ENCODE measurements around the gene TTI1. TPM values are rescaled to one million over a fixed set of nuclear protein-coding genes. Genes with fewer than 3 reads are reported as not detected.
A peak's percentile ranks its signal among the peaks of the same experiment; 100 is the strongest.

The TTI1 gene
- total RNA-seq, 4 donors from 2014 or later: 8.2 to 14.2 (median 10.8) TPM

DNA sequence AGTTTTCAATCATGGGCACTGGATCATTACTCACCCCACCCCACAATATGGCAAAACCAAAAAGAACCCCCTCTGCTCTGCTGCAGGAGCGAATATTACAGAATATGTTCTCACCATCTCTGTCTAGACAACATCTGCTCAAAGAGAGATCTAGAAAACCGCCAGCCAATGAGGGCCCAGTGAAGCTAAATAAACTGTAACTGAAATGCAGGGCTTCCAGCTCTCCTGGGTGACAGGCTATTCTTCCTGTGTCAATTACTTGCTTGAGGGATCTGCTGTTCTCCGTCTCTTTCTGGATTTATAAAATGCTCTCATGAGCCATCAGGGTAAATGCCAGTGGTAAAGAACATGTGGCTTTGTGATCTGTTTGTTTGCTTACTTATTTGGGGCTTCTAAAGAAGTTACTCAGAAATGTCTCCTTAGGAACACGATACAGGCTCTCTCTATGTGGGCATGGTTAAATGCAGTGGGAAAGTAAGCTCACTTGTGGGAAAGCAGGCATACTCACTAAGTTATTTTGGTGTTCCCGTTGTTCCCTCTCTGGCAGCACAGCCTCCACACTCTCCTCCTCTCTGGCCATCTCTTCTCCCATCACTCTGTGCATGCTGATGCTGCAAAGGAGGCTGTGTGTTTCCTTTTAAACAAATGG lies 44.8 kb downstream of the TTI1 start:
- H3K27ac ChIP-seq: peak overlapping the region in 1 of 4 donors; percentile 44
- peaks cover 0 to 55% (median 10%) of the 10 kb centered on the region in 4 donors for H3K4me1 ChIP-seq
- WGBS, 2 donors: 81 to 84% methylated on average over 5 of the region's 5 CpGs

GRCh38 chr20:37987602-37988290 lies 45.5 kb downstream of the TTI1 start:
- H3K9me3 ChIP-seq: no peaks in the 10 kb centered on the region
- H3K4me3 ChIP-seq: no peak overlapping the region
- H3K27ac ChIP-seq: peak overlapping the region in 2 of 4 donors; percentile 13 to 44
- no peak for DNase-seq (ENCODE audit: low spot score in 2 of 2)
- H3K27me3 ChIP-seq: no peaks in the 10 kb centered on the region
- peaks cover 0 to 51% (median 9%) of the 10 kb centered on the region in 4 donors for H3K4me1 ChIP-seq
- peaks cover 0 to 61% (median 0%) of the 10 kb centered on the region in 3 donors for H3K36me3 ChIP-seq
- TF ChIP-seq POLR2A (IDR thresholded peaks at IDR 0.05) (no peak), EP300 (IDR thresholded peaks at IDR 0.05) (no peak)
- TF ChIP-seq, protein P1, sequence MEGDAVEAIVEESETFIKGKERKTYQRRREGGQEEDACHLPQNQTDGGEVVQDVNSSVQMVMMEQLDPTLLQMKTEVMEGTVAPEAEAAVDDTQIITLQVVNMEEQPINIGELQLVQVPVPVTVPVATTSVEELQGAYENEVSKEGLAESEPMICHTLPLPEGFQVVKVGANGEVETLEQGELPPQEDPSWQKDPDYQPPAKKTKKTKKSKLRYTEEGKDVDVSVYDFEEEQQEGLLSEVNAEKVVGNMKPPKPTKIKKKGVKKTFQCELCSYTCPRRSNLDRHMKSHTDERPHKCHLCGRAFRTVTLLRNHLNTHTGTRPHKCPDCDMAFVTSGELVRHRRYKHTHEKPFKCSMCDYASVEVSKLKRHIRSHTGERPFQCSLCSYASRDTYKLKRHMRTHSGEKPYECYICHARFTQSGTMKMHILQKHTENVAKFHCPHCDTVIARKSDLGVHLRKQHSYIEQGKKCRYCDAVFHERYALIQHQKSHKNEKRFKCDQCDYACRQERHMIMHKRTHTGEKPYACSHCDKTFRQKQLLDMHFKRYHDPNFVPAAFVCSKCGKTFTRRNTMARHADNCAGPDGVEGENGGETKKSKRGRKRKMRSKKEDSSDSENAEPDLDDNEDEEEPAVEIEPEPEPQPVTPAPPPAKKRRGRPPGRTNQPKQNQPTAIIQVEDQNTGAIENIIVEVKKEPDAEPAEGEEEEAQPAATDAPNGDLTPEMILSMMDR (IDR thresholded peaks at IDR 0.05): no peak
- 80 to 81% methylated on average over 12 of the region's 12 CpGs for WGBS, 2 donors

More for the DNA sequence above, 44.8 kb downstream of the TTI1 start:
- Histone ChIP-seq H3K4me3 (no peak overlapping the region), H3K36me3 (peaks cover 0 to 56% (median 0%) of the 10 kb centered on the region in 3 donors), H3K9me3 (no peaks in the 10 kb centered on the region), H3K27me3 (no peaks in the 10 kb centered on the region)
- DNase-seq (ENCODE audit: low spot score in 2 of 2): no peak
- TF ChIP-seq, protein P1 (IDR thresholded peaks at IDR 0.05): no peak
- TF ChIP-seq POLR2A (IDR thresholded peaks at IDR 0.05) (no peak), EP300 (IDR thresholded peaks at IDR 0.05) (no peak)

DNA sequence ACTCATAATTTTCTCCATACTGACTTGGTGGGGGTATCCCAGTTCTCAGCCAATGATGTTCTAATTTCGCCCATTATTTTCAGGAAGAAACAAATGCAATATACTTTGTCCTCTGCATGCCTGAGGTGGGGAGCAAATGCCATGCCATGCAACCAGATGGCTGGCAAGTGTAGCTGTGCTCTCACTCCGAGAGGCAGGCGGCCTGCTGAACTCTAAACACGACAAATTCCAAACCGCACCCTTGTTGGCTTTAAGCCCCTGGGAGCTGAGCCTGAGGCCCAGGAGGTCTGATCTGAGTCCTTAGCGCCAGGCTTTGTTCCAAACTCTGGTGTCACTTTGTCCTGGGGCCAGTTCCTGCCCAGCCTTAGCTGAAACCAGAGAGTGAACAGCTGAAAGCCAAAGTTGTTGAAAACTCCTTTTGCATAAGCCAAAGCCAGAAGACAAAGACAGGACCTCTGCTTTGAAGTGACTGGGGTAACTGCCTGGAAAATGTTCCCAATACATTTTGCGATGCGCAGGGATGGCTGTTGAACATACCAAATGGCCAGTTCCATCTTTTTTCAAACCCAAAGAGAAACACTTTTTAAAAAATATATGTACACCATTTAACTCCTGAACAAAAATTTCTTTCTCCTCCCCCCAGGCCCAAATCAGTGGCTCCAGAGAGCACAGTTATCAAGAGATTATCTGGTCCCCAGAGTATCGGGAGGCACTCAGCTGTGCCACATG lies 46.2 kb downstream of the TTI1 start:
- Histone ChIP-seq H3K27ac (peak overlapping the region in 2 of 4 donors; percentile 13 to 44), H3K27me3 (no peaks in the 10 kb centered on the region), H3K4me1 (peaks cover 0 to 48% (median 8%) of the 10 kb centered on the region in 4 donors), H3K4me3 (no peak overlapping the region), H3K36me3 (peaks cover 0 to 64% (median 0%) of the 10 kb centered on the region in 3 donors), H3K9me3 (no peaks in the 10 kb centered on the region)
- DNase-seq (ENCODE audit: low spot score in 2 of 2): peak in 1 of 2 donors; percentile 7
- TF ChIP-seq EP300 (IDR thresholded peaks at IDR 0.05) (no peak), POLR2A (IDR thresholded peaks at IDR 0.05) (no peak)
- TF ChIP-seq, protein P1 (IDR thresholded peaks at IDR 0.05): no peak
- 52 to 61% methylated on average over 9 of the region's 9 CpGs for WGBS, 2 donors

DNA sequence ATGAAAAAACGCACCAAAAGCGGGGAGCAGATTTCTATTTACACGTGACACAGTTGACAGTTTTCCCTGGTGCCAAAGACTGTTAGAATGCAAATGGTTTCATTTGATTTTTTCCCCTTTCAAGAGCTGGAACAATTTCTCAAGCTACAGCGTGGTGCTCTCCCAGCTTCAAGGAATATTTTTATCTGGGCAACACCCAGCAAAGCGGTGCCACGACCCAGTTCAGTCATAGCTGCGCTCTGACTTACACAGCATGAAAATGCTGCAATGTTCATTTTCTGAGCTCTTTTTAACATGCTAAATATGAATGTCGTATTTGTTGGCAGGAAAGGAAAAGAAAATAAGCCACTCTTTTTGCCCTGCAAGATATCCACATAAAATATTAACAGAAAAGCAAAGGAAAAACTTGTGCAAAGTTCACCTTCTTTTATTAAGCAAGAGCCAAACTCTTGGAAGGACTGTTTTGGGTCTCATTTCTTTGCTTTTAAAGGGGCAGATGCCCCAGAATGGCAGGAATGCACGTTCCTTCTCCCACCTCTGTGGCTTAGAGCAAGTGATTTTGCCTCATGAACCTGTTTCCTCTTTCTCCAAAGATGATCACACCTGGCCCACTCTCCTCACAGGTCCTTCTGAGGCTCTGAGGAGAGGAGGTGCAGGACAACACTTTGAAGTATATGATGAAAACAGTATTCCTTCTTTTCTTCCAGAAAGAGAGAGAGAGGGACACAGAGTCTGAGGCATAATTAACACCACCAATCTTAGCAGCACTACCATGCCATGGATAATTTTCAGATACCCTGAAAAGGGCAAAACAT lies 47.0 kb downstream of the TTI1 start:
- peaks cover 0 to 64% (median 0%) of the 10 kb centered on the region in 3 donors for H3K36me3 ChIP-seq
- no peak for DNase-seq (ENCODE audit: low spot score in 2 of 2)
- H3K9me3 ChIP-seq: no peaks in the 10 kb centered on the region
- no peak overlapping the region for H3K4me3 ChIP-seq
- TF ChIP-seq EP300 (IDR thresholded peaks at IDR 0.05) (no peak), POLR2A (IDR thresholded peaks at IDR 0.05) (no peak)
- 42 to 45% methylated on average over 9 of the region's 9 CpGs for WGBS, 2 donors
- peaks cover 0 to 48% (median 8%) of the 10 kb centered on the region in 4 donors for H3K4me1 ChIP-seq
- no peaks in the 10 kb centered on the region for H3K27me3 ChIP-seq
- H3K27ac ChIP-seq: peak overlapping the region in 2 of 4 donors; percentile 25 to 51

Data from tibial nerve (tissue), 4 donors.